ENCODE measurements around the gene SIDT2. TPM values are rescaled to one million over a fixed set of nuclear protein-coding genes. Genes with fewer than 3 reads are reported as not detected.
A peak's percentile ranks its signal among the peaks of the same experiment; 100 is the strongest.

The SIDT2 gene
- total RNA-seq, 4 donors from 2014 or later, result 31.8 to 54.5 (median 42.3) TPM

DNA sequence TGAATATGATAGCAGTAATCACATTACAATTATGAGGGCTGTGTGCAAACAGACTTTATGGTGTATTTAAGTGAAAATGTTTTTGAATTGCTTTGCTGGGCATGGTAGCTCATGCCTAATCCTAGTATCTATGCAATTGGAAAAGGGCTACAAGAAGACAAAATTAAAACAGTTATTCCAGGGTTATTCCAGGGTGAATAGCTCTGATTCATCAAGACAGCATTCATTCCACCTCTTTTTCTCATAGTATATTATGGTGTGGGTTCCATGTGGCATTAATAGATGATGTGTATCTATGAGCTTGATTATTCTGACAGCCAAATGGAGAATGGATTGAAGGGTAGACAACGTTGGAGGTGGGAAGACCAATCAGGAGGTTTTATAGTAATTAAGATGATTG is 12.1 kb upstream of the SIDT2 start:
- TF ChIP-seq POLR2A (IDR thresholded peaks at IDR 0.05) (no peak), CTCF (IDR thresholded peaks at IDR 0.05) (no peak)
- Histone ChIP-seq H3K27ac (no peak overlapping the region), H3K27me3 (no peaks in the 10 kb centered on the region), H3K9me3 (no peaks in the 10 kb centered on the region), H3K36me3 (peaks cover 26 to 55% of the 10 kb centered on the region in 2 donors), H3K4me1 (peaks cover 3 to 4% of the 10 kb centered on the region in 2 donors), H3K4me3 (replicated peaks in 1 of 3) (no peak overlapping the region)
- DNase-seq, result no peak
- intact Hi-C loops (cut with DNase I), result no loop called here
- 69 to 71% methylated on average over 1 of the region's 1 CpG for WGBS, 2 donors

DNA sequence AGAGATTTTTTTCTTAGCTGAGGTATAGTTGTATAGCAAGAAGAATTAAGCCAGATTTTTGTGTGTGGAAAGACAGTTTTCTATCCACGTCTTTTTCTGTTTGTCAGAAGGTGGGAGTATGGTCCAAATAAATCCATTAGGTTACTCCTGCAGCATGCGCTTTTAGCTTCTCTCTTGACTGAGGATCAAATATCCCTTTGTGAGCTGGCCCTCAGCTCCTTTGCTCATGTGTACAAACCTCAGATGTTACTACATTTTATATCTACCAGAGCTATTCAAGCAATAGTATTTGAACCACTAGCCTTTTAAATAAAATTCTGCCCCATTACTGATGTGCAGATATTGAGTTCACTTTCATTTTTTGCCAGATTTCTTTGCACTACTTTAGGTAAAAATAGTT is 8.8 kb upstream of the SIDT2 start:
- Histone ChIP-seq H3K4me1 (peaks cover 24 to 35% of the 10 kb centered on the region in 2 donors), H3K27me3 (no peaks in the 10 kb centered on the region), H3K9me3 (no peaks in the 10 kb centered on the region), H3K4me3 (replicated peaks in 1 of 3) (no peak overlapping the region), H3K27ac (peak overlapping the region in 1 of 3 donors; percentile 90), H3K36me3 (peaks cover 12 to 28% of the 10 kb centered on the region in 2 donors)
- TF ChIP-seq POLR2A (IDR thresholded peaks at IDR 0.05) (no peak), CTCF (IDR thresholded peaks at IDR 0.05) (no peak)
- 90 to 92% methylated on average over 2 of the region's 2 CpGs for WGBS, 2 donors
- intact Hi-C loops (cut with DNase I), result no loop called here
- no peak for DNase-seq

GRCh38 chr11:117170210-117170609 is 8.3 kb upstream of the SIDT2 start:
- Histone ChIP-seq H3K9me3 (no peaks in the 10 kb centered on the region), H3K4me3 (replicated peaks in 1 of 3) (no peak overlapping the region), H3K27ac (peak overlapping the region in 1 of 3 donors; percentile 90), H3K27me3 (no peaks in the 10 kb centered on the region), H3K36me3 (peaks cover 12 to 24% of the 10 kb centered on the region in 2 donors), H3K4me1 (peaks cover 28 to 40% of the 10 kb centered on the region in 2 donors)
- WGBS, 2 donors, result 86% methylated on average over 9 of the region's 9 CpGs
- TF ChIP-seq CTCF (IDR thresholded peaks at IDR 0.05) (no peak), POLR2A (IDR thresholded peaks at IDR 0.05) (no peak)
- intact Hi-C loops (cut with DNase I), result no loop called here
- no peak for DNase-seq

DNA sequence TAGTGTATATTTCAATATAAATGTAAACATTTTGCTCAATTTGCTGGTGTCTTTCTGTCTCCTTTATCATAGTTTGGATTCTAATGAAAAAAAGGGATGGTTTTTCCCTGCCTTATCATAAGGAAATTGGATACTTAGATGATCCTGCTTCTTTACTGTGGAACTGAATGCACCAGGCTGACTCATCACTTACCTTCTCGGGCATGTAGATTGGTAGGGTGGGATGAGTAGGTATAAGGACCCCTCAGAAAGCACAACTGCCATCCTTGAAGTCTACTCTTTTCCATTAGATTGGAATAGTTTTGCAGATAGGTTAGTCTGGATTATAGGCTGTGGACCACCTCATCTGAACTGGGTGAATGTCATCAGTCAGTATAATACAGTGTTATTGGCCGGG is 7.5 kb upstream of the SIDT2 start:
- H3K36me3 ChIP-seq, result peaks cover 12 to 16% of the 10 kb centered on the region in 2 donors
- no peaks in the 10 kb centered on the region for H3K9me3 ChIP-seq
- TF ChIP-seq CTCF (IDR thresholded peaks at IDR 0.05) (no peak), POLR2A (IDR thresholded peaks at IDR 0.05) (no peak)
- intact Hi-C loops (cut with DNase I), result no loop called here
- H3K4me3 ChIP-seq (replicated peaks in 1 of 3), result no peak overlapping the region
- H3K4me1 ChIP-seq, result peaks cover 32 to 47% of the 10 kb centered on the region in 2 donors
- no peak for DNase-seq
- no peaks in the 10 kb centered on the region for H3K27me3 ChIP-seq
- WGBS, 2 donors, result 94% methylated on average over 2 of the region's 2 CpGs
- peak overlapping the region; percentile 26 to 90 (median 80) for H3K27ac ChIP-seq

DNA sequence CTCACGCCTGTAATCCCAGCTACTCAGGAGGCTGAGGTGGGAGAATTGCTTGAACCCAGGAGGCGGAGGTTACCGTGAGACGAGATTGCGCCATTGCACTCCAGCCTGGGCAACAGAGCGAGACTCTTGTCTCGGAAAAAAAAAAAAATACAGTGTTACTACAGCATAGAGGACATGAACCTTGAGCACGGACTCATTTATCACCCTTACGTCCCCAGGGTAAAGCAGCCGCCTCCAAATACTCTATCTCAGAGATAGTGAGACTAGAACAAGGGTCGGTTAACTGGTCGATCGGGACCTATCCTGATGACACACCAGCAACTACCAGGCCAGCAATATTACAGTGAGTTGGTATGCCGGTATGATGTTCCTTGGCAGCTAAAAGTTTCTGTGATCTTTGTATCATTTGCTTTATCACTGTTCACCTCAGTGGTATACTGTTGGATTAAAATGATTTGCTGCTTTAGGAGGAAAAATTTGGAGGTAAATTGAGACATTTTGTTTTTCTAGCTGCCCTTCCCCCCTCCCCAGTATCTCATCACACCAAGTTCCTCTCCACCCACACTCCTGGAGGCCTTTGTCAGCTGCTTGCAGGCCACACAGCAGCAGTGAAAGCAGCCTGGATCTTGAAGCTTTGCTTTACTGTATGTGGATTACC is 7.0 kb upstream of the SIDT2 start:
- H3K9me3 ChIP-seq, result no peaks in the 10 kb centered on the region
- intact Hi-C loops (cut with DNase I), result no loop called here
- peak overlapping the region; percentile 80 to 91 (median 90) for H3K27ac ChIP-seq
- no peaks in the 10 kb centered on the region for H3K27me3 ChIP-seq
- peak in 1 of 2 donors; percentile 37 for DNase-seq
- no peak overlapping the region for H3K4me3 ChIP-seq (replicated peaks in 1 of 3)
- TF ChIP-seq CTCF (IDR thresholded peaks at IDR 0.05) (no peak), POLR2A (IDR thresholded peaks at IDR 0.05) (no peak)
- H3K4me1 ChIP-seq, result peaks cover 32 to 51% of the 10 kb centered on the region in 2 donors
- WGBS, 2 donors, result 74 to 83% methylated on average over 14 of the region's 14 CpGs
- peaks cover 11 to 12% of the 10 kb centered on the region in 2 donors for H3K36me3 ChIP-seq
